Left lobe of liver (tissue), 2 donors: Measurements from ENCODE around the gene VEGFA. TPM values are rescaled to one million over a fixed set of nuclear protein-coding genes. Genes with fewer than 3 reads are reported as not detected.
A peak's percentile ranks its signal among the peaks of the same experiment; 100 is the strongest.

ENCODE experiments used
- ATAC-seq: fragments of 200-7000 bp; cut with Tn5 transposase; one replicate; pipeline ENCODE4 v1.9.1; 2020; ENCODE audit warnings: mild to moderate bottlenecking, moderate library complexity
- DNase-seq: peaks from one replicate; pipeline ENCODE4 v3.0.0-alpha.2; 2020; ENCODE audit warnings: low spot score
- total RNA-seq: library from RNA; stranded (reverse); gene quantifications from one replicate; pipeline ENCODE4 v1.2.1, GENCODE V29; 2021
- donor health status: DM: no; HTN: no; CAD: no; lungs with moderate emphysema.
- donor health status: DM: no; HTN: yes; CAD: no.

Gene VEGFA
- total RNA-seq, 1 donor from 2014 or later = 135 TPM

GRCh38 chr6:43800746-43801494, 30.9 kb downstream of the VEGFA start:
- no peak for ATAC-seq

GRCh38 chr6:43801495-43802181, 31.6 kb downstream of the VEGFA start:
- DNase-seq = peak; percentile 86
- peak; percentile 54 for ATAC-seq

More at GRCh38 chr6:43800746-43801494, 30.9 kb downstream of the VEGFA start:
- DNase-seq = no peak

DNA sequence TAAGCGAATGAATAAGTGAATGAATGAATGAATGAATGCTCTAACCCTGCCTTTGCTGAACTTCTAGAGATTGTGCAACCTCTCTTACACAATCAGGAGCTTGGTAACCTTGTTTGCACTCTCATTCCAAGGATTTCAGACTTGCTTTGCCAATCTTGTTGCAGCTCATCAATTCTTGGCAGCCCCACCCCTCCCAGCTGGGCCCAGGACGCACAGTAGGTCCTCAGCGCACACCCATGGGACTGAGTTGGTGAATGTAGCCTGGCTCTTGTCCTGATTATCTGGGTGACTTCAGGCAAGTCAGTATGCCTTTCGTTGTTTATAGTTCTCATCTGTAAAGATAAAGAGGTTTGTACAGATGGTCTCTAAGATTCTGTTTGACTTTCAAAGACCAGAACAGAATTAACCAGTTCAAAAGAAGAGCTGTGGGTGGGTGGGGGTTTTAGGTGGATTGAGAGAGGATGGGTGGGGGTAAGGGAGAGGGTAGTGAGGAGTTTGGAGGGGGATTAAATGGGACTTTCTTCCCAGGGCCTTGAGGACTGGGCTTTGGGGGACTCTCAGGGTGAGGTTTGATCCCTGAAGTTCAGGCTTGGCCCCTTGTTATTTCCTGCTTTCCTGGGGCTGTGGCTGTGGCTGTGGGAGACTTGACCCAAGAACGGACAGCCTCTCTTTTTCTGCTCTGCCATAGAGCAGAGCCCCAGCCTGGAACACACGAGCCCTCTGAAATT, 33.2 kb downstream of the VEGFA start:
- DNase-seq (no peak), ATAC-seq (no peak)

DNA sequence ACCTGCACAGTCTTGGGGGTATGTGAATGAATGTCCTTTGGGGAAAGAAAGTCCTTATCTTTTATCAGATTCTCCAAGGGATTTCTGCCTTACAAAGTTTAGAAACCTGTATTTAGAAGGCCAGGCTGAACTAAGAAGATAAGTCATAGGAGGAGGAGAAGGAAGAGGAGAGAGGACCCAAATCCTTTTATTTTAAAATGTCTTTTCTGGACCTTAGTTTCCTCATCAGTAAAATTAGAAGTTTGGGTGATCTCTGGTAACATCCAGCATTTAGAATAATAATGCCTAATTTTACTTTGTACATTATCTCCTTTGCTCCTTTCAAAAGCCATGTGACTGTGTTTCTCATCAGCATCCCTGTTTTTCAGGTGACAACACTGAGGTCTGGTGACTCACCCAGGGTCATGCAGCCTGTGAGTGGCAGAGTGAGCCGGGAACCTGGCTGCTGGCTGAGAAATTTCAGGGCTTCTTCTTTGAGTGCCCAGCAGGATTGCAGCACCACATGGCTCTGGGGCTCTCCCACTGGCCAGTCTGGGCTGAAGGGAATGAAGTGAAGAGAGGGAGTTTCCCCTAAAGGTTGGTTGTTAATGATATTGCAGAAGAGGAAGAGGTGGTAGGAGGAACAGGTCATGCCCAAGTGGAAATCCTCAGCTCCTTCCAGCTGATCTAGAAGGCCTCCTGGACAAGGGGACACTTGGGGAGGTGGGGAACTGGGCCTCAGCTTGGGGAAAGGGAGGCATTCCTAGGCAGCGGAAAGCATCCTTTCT, 34.0 kb downstream of the VEGFA start:
- ATAC-seq (peak; percentile 1), DNase-seq (no peak)

GRCh38 chr6:43804550-43805223, 34.7 kb downstream of the VEGFA start:
- DNase-seq (peak; percentile 90), ATAC-seq (peak; percentile 54)

DNA sequence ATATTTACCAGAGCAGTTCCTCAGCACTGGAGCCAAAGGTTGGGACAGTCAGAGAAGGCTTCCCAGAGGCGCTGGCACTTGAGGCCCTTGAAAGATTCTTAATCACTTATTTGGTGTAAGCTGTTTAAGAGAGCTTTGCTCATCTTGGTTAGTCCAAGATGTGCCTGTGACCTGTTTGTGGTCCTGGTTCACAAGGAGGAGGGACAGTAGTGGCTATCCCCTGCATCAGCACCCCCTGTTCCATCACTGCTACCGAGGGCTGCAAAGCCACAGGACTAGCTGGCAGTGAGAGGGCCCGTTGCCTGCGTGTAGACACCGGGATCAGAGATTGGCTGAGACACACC, 35.7 kb downstream of the VEGFA start:
- DNase-seq = no peak
- peak; percentile 14 for ATAC-seq

DNA sequence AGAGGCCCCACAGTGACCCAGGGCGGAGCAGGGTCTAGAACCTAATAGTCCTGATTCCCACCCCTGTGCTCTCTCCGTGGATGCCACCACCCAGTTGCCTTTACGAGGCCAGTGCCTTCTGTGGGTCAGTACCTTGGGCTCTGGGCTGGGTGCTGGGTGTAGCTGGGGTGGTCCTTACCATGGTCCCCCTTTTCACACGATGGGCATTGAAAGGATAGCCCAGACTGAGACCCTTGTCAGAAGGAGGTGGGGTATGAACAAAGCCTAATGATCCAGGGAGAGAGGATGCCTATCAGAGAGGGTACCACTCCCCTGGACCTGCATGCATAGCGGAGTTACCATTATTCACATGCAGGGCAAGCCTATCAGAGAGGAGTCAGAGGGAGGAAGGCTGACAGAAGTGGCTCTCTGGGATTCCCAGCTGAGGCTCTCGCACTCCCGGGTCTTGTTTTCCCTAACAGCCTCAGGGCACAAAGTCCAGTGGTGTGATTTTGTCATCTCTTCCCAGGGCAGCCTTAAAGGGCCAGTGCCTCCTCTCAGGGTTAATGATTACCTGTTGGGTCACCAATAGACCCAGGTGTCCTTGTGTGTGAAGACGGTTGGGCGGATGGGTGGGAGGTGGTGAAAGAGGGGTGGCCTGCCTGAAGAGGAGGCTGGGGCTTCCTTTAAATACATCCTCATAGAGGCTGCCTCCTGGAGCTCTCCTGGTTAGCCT, 36.2 kb downstream of the VEGFA start:
- DNase-seq = peak; percentile 92
- ATAC-seq = peak; percentile 68

- no peak for DNase-seq
- ATAC-seq = no peak
Measured at GRCh38 chr6:43806758-43807227, 36.8 kb downstream of the VEGFA start.

- DNase-seq (peak; percentile 76), ATAC-seq (peak; percentile 50)
Measured at GRCh38 chr6:43807228-43808061, 37.4 kb downstream of the VEGFA start.

GRCh38 chr6:43808412-43808811, 38.4 kb downstream of the VEGFA start:
- ATAC-seq = no peak
- no peak for DNase-seq

- ATAC-seq (no peak), DNase-seq (no peak)
Measured at GRCh38 chr6:43809417-43810305, 39.6 kb downstream of the VEGFA start.

DNA sequence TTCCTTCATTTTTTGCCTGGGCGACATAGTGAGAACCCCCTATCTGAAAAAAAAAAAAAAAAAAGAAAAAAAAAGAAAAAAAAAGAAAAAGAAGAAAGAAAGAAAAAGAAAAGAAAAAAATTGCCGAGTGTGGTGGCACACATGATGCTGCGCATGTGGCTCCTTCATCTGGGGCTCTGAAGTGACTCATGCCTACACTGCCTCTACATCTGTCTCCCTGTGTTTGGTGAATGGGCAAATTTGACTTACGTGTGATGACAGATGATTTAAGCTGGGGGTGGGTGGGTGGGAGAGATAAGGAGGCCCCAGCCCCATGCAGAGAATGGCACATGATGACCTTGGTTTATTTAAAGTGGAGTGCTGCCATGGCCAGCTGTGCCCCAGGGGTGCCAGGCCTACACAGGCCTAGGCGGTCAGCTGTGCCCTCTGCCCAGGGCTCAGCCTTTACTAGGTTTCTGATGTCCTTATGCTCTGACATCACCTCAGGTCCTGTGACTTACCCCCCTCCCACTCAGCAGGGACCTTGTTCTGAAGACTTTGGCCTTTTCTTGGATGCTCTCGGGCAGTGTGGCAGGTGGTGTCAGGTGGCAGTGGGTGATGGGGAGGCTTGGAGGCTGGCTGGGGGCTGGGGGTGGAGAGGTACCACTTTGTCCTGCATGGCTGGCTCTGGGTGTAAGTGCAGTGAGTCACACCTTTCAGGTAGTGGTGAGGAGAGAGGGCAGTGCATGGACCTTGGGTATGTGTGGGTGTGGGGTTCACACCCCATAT, 41.1 kb downstream of the VEGFA start:
- DNase-seq (no peak), ATAC-seq (no peak)

DNA sequence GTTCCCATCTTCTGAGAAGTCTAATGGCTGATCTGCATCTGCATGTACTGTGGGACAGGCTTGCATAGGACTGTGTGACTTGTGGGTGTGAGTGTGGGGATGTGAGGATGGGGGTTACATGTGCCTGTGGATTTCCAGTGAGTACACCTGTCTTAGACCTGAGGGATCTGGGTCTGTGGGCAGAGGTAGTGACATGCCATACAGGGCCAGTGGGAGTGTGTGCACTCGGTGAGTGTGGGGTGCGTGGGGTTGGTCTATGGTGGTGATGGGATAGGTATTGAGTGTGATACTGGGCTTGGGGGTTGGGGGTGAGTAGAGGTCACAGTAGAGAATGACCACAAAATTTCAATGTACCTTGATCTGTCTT, 41.7 kb downstream of the VEGFA start:
- DNase-seq = no peak
- ATAC-seq = no peak

DNA sequence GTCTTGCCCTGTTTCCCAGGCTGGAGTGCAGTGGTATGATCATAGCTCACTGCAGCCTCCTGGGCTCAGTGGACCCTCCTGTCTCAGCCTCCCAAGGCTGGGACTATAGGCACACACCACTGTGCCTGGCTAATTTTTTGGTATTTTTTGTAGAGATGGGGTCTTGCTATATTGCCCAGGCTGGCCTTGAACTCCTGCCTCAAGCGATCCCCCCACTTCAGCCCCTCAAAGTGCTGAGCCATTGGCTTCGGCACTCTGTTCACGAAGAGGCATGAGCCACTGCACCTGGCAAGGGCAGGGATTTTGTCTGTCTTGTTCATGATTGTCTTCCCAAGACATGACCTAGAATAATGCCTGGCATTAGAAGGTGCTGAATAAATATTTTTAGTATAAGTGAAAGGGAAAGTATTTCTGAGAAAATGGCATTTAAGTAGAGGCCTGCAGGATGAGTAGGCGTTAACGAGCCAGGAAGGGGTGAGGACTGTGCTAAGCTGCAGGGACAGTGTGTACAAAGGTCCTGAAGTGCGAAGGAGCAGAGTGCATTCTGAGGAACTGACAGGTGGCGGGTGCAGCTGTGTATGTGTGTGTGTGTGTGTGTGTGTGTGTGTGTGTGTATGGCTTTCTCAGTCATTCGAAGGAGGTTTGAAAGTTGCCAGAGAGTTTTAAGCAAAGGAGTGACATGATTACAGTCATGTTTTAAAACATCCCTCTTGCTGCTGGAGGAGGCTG, 43.0 kb downstream of the VEGFA start:
- DNase-seq (no peak), ATAC-seq (peak; percentile 82)

DNA sequence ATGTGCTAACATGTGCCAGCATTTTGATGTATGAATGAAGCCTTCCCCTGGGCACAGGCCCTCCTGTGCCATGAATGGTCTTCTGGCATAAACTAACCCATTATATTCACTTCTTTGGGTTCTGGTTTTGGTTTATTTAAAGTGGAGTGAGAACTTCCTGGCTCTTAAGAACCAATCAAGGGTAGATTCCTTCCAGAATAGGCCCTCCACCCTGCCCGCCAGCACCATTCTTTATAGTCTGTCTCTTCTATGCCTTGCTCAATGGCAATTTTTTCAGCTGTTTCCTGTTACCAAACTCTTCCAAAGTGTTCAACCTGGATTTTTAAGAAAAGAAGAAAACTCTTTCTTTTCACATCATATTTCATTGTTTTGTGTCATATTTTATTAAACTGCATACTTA, 44.1 kb downstream of the VEGFA start:
- ATAC-seq = no peak
- no peak for DNase-seq

DNA sequence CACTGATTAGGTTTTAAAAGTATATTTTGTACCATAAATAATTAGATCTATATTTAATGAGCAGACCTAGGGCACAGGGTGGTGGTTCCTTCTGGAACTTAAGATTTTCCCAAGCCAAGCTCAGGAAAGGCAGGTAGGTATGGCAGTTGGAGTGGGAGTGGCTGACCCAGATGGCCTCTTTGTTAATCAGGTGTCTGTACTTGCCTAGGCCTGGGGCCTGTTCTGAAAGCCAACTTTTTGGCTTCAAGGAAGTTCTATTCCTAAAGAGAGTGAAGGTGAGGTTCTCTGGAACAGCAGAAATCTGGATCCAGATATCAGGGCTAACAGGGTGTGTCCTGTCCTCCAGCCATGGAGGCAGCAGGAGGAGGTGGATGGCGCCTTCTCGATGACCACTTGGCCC, 44.9 kb downstream of the VEGFA start:
- no peak for DNase-seq
- no peak for ATAC-seq
